NK-92 (cell line): Measurements from ENCODE around the gene CFAP410.

Source experiments
- DNase-seq: peaks from one replicate; lab custom pipeline; 2025; ENCODE audit not compliant: unreplicated experiment; lab: John Stamatoyannopoulos, UW

CFAP410 gene

GRCh38 chr21:44331650-44332307 is 7.4 kb downstream of the CFAP410 start:
- no peak for DNase-seq

GRCh38 chr21:44331209-44331608 is 8.0 kb downstream of the CFAP410 start:
- DNase-seq = no peak

- DNase-seq = no peak
Measured at GRCh38 chr21:44330698-44331097, 8.5 kb downstream of the CFAP410 start.

- no peak for DNase-seq
Measured at GRCh38 chr21:44329971-44330681, 9.1 kb downstream of the CFAP410 start.

- DNase-seq = no peak
Measured at GRCh38 chr21:44329086-44329889, 9.9 kb downstream of the CFAP410 start.

- DNase-seq = no peak
Measured at GRCh38 chr21:44328242-44328895, 10.8 kb downstream of the CFAP410 start.

- no peak for DNase-seq
Measured at GRCh38 chr21:44327603-44327974, 11.6 kb downstream of the CFAP410 start.

- DNase-seq = no peak
Measured at GRCh38 chr21:44326716-44327602, 12.2 kb downstream of the CFAP410 start.

GRCh38 chr21:44326272-44326647 is 12.9 kb downstream of the CFAP410 start:
- no peak for DNase-seq

GRCh38 chr21:44325386-44326271 is 13.6 kb downstream of the CFAP410 start:
- DNase-seq = no peak

- DNase-seq = no peak
Measured at GRCh38 chr21:44324854-44325107, 14.4 kb downstream of the CFAP410 start.

GRCh38 chr21:44324106-44324853 is 14.9 kb downstream of the CFAP410 start:
- DNase-seq = no peak

GRCh38 chr21:44323591-44323990 is 15.6 kb downstream of the CFAP410 start:
- no peak for DNase-seq

- no peak for DNase-seq
Measured at GRCh38 chr21:44322621-44323325, 16.4 kb downstream of the CFAP410 start.

- DNase-seq = no peak
Measured at GRCh38 chr21:44321846-44322450, 17.2 kb downstream of the CFAP410 start.

GRCh38 chr21:44320847-44321246 is 18.3 kb downstream of the CFAP410 start:
- no peak for DNase-seq

- no peak for DNase-seq
Measured at GRCh38 chr21:44319407-44320065, 19.7 kb downstream of the CFAP410 start.
